ENCODE data around the gene WDFY3.
"Not testable (repeated sequence)": the region's sequence is repeated elsewhere in the genome, so short reads cannot be mapped to it uniquely, and the experiment has no call there.

Gene WDFY3

GRCh38 chr4:84808332-84808731 lies 158.2 kb downstream of the WDFY3 start:
- no peak overlapping the region for H3K27ac ChIP-seq
- H3K4me1 ChIP-seq = no peaks in the 10 kb centered on the region
- H3K4me3 ChIP-seq (ENCODE audit: low read depth, low read length) = no peak overlapping the region
- H2AFZ ChIP-seq = no peak overlapping the region
- no peaks in the 10 kb centered on the region for H3K79me2 ChIP-seq
- H3K4me2 ChIP-seq (ENCODE audit: low read length) = no peak overlapping the region
- no peaks in the 10 kb centered on the region for H3K27me3 ChIP-seq (ENCODE audit: control insufficient read depth, insufficient read depth, low read length)
- H3K9me3 ChIP-seq (ENCODE audit: control insufficient read depth, low read length) = no peaks in the 10 kb centered on the region
- TF ChIP-seq CTCF (IDR thresholded peaks at IDR 0.05) = no peak
- no peaks in the 10 kb centered on the region for H3K36me3 ChIP-seq (ENCODE audit: control insufficient read depth, insufficient read depth, low read length)
- H3K9ac ChIP-seq = no peak overlapping the region

GRCh38 chr4:84806541-84806940 lies 159.9 kb downstream of the WDFY3 start:
- H3K36me3 ChIP-seq (ENCODE audit: control insufficient read depth, insufficient read depth, low read length); H3K9me3 ChIP-seq (ENCODE audit: control insufficient read depth, low read length); H3K79me2 ChIP-seq; H3K4me2 ChIP-seq (ENCODE audit: low read length); H3K27ac ChIP-seq; H2AFZ ChIP-seq; H3K4me1 ChIP-seq; H3K9ac ChIP-seq; H3K27me3 ChIP-seq (ENCODE audit: control insufficient read depth, insufficient read depth, low read length); H3K4me3 ChIP-seq (ENCODE audit: low read depth, low read length): not testable (repeated sequence)

- Histone ChIP-seq H3K79me2 (no peaks in the 10 kb centered on the region), H3K4me3 (ENCODE audit: low read depth, low read length) (no peak overlapping the region), H3K4me2 (ENCODE audit: low read length) (no peak overlapping the region), H3K36me3 (ENCODE audit: control insufficient read depth, insufficient read depth, low read length) (no peaks in the 10 kb centered on the region), H3K9me3 (ENCODE audit: control insufficient read depth, low read length) (no peaks in the 10 kb centered on the region), H3K4me1 (no peaks in the 10 kb centered on the region), H3K27me3 (ENCODE audit: control insufficient read depth, insufficient read depth, low read length) (no peaks in the 10 kb centered on the region), H3K27ac (no peak overlapping the region), H3K9ac (no peak overlapping the region), H2AFZ (no peak overlapping the region)
- TF ChIP-seq CTCF (IDR thresholded peaks at IDR 0.05) = no peak
Observed at GRCh38 chr4:84804136-84804535, 162.4 kb downstream of the WDFY3 start.

GRCh38 chr4:84803720-84804119 lies 162.8 kb downstream of the WDFY3 start:
- H3K27ac ChIP-seq = no peak overlapping the region
- H3K27me3 ChIP-seq (ENCODE audit: control insufficient read depth, insufficient read depth, low read length) = no peaks in the 10 kb centered on the region
- no peaks in the 10 kb centered on the region for H3K4me1 ChIP-seq
- H3K9me3 ChIP-seq (ENCODE audit: control insufficient read depth, low read length) = no peaks in the 10 kb centered on the region
- no peak overlapping the region for H3K4me2 ChIP-seq (ENCODE audit: low read length)
- TF ChIP-seq CTCF (IDR thresholded peaks at IDR 0.05) = no peak
- no peaks in the 10 kb centered on the region for H3K36me3 ChIP-seq (ENCODE audit: control insufficient read depth, insufficient read depth, low read length)
- no peaks in the 10 kb centered on the region for H3K79me2 ChIP-seq
- H3K4me3 ChIP-seq (ENCODE audit: low read depth, low read length) = no peak overlapping the region
- H2AFZ ChIP-seq = no peak overlapping the region
- no peak overlapping the region for H3K9ac ChIP-seq

GRCh38 chr4:84803116-84803515 lies 163.4 kb downstream of the WDFY3 start:
- Histone ChIP-seq H3K9me3 (ENCODE audit: control insufficient read depth, low read length) (no peaks in the 10 kb centered on the region), H3K27ac (no peak overlapping the region), H2AFZ (no peak overlapping the region), H3K4me3 (ENCODE audit: low read depth, low read length) (no peak overlapping the region), H3K79me2 (no peaks in the 10 kb centered on the region), H3K4me1 (no peaks in the 10 kb centered on the region), H3K36me3 (ENCODE audit: control insufficient read depth, insufficient read depth, low read length) (no peaks in the 10 kb centered on the region), H3K4me2 (ENCODE audit: low read length) (no peak overlapping the region), H3K9ac (no peak overlapping the region), H3K27me3 (ENCODE audit: control insufficient read depth, insufficient read depth, low read length) (no peaks in the 10 kb centered on the region)
- TF ChIP-seq CTCF (IDR thresholded peaks at IDR 0.05) = no peak
